Stimulated activated naive B cell treated with anti-CD40 and anti-IgM and Interleukin-4, amounts not matched to agents 10 μg/mL and 1 μg/mL and 100 μg/mL, for 72 hours (primary cell): Measurements from ENCODE around the gene IL36B.
A peak's percentile ranks its signal among the peaks of the same experiment; 100 is the strongest.

Experiments used
- ATAC-seq, 2 donors: fragments of 150-1000 bp; cut with Tn5 transposase; replicated peaks; 2 replicates each; pipeline ENCODE4 v1.10.0; 2021; ENCODE audit warnings: moderate library complexity in 1 of 2
- DNase-seq: peaks from one replicate; pipeline ENCODE4 v3.0.0; 2021
- H3K27ac Mint-ChIP-seq: one replicate; pipeline ENCODE4 v1.8.0; 2022; ENCODE audit warnings: mild to moderate bottlenecking, mixed read lengths
- H3K27me3 Mint-ChIP-seq, 2 donors: one replicate each; pipeline ENCODE4 v1.8.0; 2022; ENCODE audit warnings: mixed read lengths in 2 of 2
- H3K36me3 Mint-ChIP-seq, 2 donors: one replicate each; pipeline ENCODE4 v1.8.0; 2022; ENCODE audit warnings: mixed read lengths in 2 of 2, mild to moderate bottlenecking in 1 of 2
- H3K4me1 Mint-ChIP-seq, 2 donors: one replicate each; pipeline ENCODE4 v1.8.0; 2022; ENCODE audit warnings: mixed read lengths in 2 of 2, mild to moderate bottlenecking in 1 of 2
- H3K4me3 Mint-ChIP-seq, 2 donors: one replicate each; pipeline ENCODE4 v1.8.0; 2022; ENCODE audit warnings: mild to moderate bottlenecking in 2 of 2, mixed read lengths in 2 of 2, moderate library complexity in 1 of 2
- H3K9me3 Mint-ChIP-seq, 2 donors: one replicate each; pipeline ENCODE4 v1.8.0; 2022; ENCODE audit warnings: mixed read lengths in 2 of 2, mild to moderate bottlenecking in 1 of 2

The IL36B gene

GRCh38 chr2:113000436-113000835, 52.2 kb downstream of the IL36B start:
- Mint-ChIP-seq H3K4me1 (peaks cover 0 to 5% of the 10 kb centered on the region in 2 donors), H3K27ac (no peak overlapping the region), H3K36me3 (peaks cover 4 to 8% of the 10 kb centered on the region in 2 donors), H3K9me3 (peaks cover 14 to 18% of the 10 kb centered on the region in 2 donors), H3K27me3 (peaks cover 20 to 34% of the 10 kb centered on the region in 2 donors), H3K4me3 (no peak overlapping the region)
- no peak for ATAC-seq
- DNase-seq = no peak

- Mint-ChIP-seq H3K27me3 (peaks cover 27 to 32% of the 10 kb centered on the region in 2 donors), H3K4me3 (no peak overlapping the region), H3K36me3 (peaks cover 4 to 15% of the 10 kb centered on the region in 2 donors), H3K4me1 (peaks cover 0 to 5% of the 10 kb centered on the region in 2 donors), H3K27ac (no peak overlapping the region), H3K9me3 (peaks cover 25 to 27% of the 10 kb centered on the region in 2 donors)
- ATAC-seq (no peak), DNase-seq (no peak)
Measured at GRCh38 chr2:112997151-112997550, 55.5 kb downstream of the IL36B start.

- Mint-ChIP-seq H3K4me1 (peaks cover 0 to 5% of the 10 kb centered on the region in 2 donors), H3K36me3 (peaks cover 4 to 17% of the 10 kb centered on the region in 2 donors), H3K4me3 (no peak overlapping the region), H3K9me3 (peaks cover 27 to 28% of the 10 kb centered on the region in 2 donors), H3K27ac (peak overlapping the region; percentile 47), H3K27me3 (peaks cover 26 to 34% of the 10 kb centered on the region in 2 donors)
- DNase-seq = no peak
- ATAC-seq = peak in 1 of 2 donors; percentile 47
Measured at GRCh38 chr2:112996635-112997034, 56.0 kb downstream of the IL36B start.

GRCh38 chr2:112995346-112995920, 57.2 kb downstream of the IL36B start:
- Mint-ChIP-seq H3K4me1 (peaks cover 0 to 5% of the 10 kb centered on the region in 2 donors), H3K27ac (no peak overlapping the region), H3K36me3 (peaks cover 0 to 9% of the 10 kb centered on the region in 2 donors), H3K4me3 (no peak overlapping the region), H3K27me3 (peaks cover 16 to 26% of the 10 kb centered on the region in 2 donors), H3K9me3 (peaks cover 18 to 24% of the 10 kb centered on the region in 2 donors)
- no peak for DNase-seq
- ATAC-seq = no peak

- no peak overlapping the region for H3K27ac Mint-ChIP-seq
- H3K36me3 Mint-ChIP-seq = peaks cover 0 to 12% of the 10 kb centered on the region in 2 donors
- H3K27me3 Mint-ChIP-seq = peaks cover 16 to 29% of the 10 kb centered on the region in 2 donors
- peaks cover 0 to 5% of the 10 kb centered on the region in 2 donors for H3K4me1 Mint-ChIP-seq
- DNase-seq = no peak
- no peak overlapping the region for H3K4me3 Mint-ChIP-seq
- no peak for ATAC-seq
- H3K9me3 Mint-ChIP-seq = peaks cover 17 to 24% of the 10 kb centered on the region in 2 donors
Measured at GRCh38 chr2:112994648-112995047, 58.0 kb downstream of the IL36B start.

GRCh38 chr2:112993831-112994230, 58.8 kb downstream of the IL36B start:
- Mint-ChIP-seq H3K4me1 (peaks cover 0 to 5% of the 10 kb centered on the region in 2 donors), H3K27me3 (peaks cover 13 to 23% of the 10 kb centered on the region in 2 donors), H3K4me3 (no peak overlapping the region), H3K36me3 (peaks cover 0 to 12% of the 10 kb centered on the region in 2 donors), H3K9me3 (peaks cover 17 to 24% of the 10 kb centered on the region in 2 donors), H3K27ac (no peak overlapping the region)
- ATAC-seq (no peak), DNase-seq (no peak)

- H3K9me3 Mint-ChIP-seq = peaks cover 19 to 28% of the 10 kb centered on the region in 2 donors
- peaks cover 8 to 22% of the 10 kb centered on the region in 2 donors for H3K27me3 Mint-ChIP-seq
- no peaks in the 10 kb centered on the region for H3K4me1 Mint-ChIP-seq
- DNase-seq = no peak
- H3K4me3 Mint-ChIP-seq = no peak overlapping the region
- peaks cover 0 to 12% of the 10 kb centered on the region in 2 donors for H3K36me3 Mint-ChIP-seq
- no peak overlapping the region for H3K27ac Mint-ChIP-seq
- no peak for ATAC-seq
Measured at GRCh38 chr2:112989611-112990010, 63.1 kb downstream of the IL36B start.

- DNase-seq = no peak
- H3K4me1 Mint-ChIP-seq = peaks cover 5 to 7% of the 10 kb centered on the region in 2 donors
- H3K27ac Mint-ChIP-seq = no peak overlapping the region
- peak; percentile 85 to 89 for ATAC-seq
- peaks cover 0 to 8% of the 10 kb centered on the region in 2 donors for H3K27me3 Mint-ChIP-seq
- H3K36me3 Mint-ChIP-seq = peaks cover 0 to 3% of the 10 kb centered on the region in 2 donors
- no peak overlapping the region for H3K4me3 Mint-ChIP-seq
- peaks cover 8 to 9% of the 10 kb centered on the region in 2 donors for H3K9me3 Mint-ChIP-seq
Measured at GRCh38 chr2:112985090-112985489, 67.6 kb downstream of the IL36B start.

- Mint-ChIP-seq H3K27ac (peak overlapping the region; percentile 73), H3K4me1 (peaks cover 13 to 23% of the 10 kb centered on the region in 2 donors)
- ATAC-seq = peak; percentile 56 to 59
Measured at GRCh38 chr2:112980537-112980936, 72.1 kb downstream of the IL36B start.

GRCh38 chr2:112979731-112980130, 72.9 kb downstream of the IL36B start:
- DNase-seq = no peak
- Mint-ChIP-seq H3K4me3 (no peak overlapping the region), H3K9me3 (no peaks in the 10 kb centered on the region), H3K27ac (no peak overlapping the region), H3K4me1 (peaks cover 13 to 23% of the 10 kb centered on the region in 2 donors), H3K27me3 (peaks cover 14% of the 10 kb centered on the region in 2 donors), H3K36me3 (no peaks in the 10 kb centered on the region)
- peak; percentile 38 to 49 for ATAC-seq

More at GRCh38 chr2:112980537-112980936, 72.1 kb downstream of the IL36B start:
- H3K27me3 Mint-ChIP-seq = peaks cover 10 to 14% of the 10 kb centered on the region in 2 donors
- H3K9me3 Mint-ChIP-seq = no peaks in the 10 kb centered on the region
- no peak overlapping the region for H3K4me3 Mint-ChIP-seq
- peak; percentile 43 for DNase-seq
- no peaks in the 10 kb centered on the region for H3K36me3 Mint-ChIP-seq

- Mint-ChIP-seq H3K4me3 (no peak within 1 kb of the TSS), H3K36me3 (no peaks in the 10 kb centered on the region), H3K27me3 (peaks cover 14 to 18% of the 10 kb centered on the region in 2 donors), H3K27ac (peak within 1 kb of the TSS; percentile 73), H3K4me1 (peaks cover 18 to 23% of the 10 kb centered on the region in 2 donors), H3K9me3 (no peaks in the 10 kb centered on the region)
- ATAC-seq = peak in 1 of 2 donors; percentile 5
- DNase-seq = no peak
Measured at GRCh38 chr2:112977559-112978056, 75.1 kb downstream of the IL36B start, which contains the start of gene IL36G. IL36G (plus strand) TSS chr2:112978006; CDS start chr2:112978639, 633 bp downstream.
